Measurements from ENCODE around the gene CBY1.

Gene CBY1

DNA sequence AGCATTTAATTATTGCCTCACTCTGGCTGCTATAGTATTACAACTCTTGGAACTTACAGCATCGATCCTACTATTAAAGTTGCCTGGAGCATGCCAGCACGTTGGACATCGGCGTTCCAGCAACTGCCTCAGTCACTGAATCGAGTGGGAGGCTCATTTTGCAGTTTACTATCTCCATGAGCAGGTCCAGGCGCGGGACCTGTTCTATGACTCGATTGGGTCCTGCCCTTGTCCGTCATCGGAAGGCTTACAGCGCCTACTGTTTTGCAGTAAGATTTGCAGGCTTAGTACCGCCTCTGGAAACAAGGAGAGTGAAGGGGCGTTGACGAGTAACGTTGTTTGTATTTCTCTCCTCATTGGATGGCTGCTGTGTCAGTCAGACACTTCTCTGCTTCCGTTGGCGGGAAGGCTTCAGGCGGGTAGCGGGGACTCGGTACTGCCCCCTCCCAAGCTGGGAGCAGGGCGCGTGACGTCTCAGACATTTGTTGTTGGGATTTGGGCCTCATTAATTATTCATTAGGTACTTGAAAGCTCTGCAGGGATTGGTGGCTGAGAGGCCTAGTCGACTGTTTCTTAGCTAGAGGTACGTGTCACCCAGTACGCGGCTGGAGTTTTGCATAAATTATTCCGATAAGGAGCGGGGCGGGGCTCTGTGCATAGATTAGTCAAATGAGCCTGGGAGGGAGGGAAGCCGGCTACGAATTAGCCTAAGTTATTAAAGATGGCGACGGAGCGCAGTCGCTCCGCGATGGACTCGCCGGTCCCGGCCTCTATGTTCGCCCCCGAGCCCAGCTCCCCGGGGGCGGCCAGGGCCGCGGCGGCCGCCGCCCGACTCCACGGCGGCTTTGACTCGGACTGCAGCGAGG lies 49.0 kb downstream of the CBY1 start, which contains the start of gene GTPBP1:
GTPBP1 (plus strand) TSS at position 710 of the 866 bp plus-strand sequence; CDS start at position 722, 12 bp downstream.
- DNase-seq: peak; percentile 97

DNA sequence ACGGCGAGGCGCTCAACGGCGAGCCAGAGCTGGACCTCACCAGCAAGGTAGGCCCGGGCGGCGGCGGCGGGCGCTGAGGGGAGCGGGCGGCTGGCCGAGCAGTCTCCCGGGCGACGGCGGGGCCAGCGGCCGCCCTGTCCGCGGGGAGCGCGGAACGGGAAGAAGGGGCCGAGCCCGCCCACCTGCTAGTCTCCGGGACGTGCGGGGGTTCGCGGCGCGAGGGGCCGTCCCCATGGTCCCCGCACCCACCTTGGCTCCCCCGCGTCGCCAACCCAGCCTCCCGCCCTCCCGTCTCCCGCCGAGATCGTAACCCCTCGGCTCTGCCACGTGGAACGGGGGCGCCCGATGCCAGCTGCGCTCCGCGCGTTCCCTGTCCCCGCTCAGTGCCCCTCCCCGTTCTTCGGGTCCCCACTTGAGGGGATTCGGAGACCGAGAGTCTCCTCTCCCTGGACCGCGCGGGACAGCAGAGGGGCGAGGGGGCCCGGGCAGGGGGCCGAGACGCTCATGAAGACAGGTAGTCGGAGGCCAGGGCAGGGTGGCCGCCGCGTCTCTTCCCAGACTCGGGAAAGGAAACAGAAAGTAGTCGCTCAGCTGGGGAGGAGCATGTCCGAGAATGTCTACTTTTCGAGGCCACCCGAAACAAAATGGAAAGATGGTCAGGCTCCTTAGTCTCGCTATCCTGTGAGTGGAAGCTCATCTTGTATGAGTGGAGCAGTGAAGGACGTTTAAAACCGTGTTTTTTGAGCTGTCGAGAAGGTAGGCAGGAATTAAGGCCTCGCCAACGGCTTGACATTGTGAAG lies 49.9 kb downstream of the CBY1 start:
- no peak for DNase-seq

DNA sequence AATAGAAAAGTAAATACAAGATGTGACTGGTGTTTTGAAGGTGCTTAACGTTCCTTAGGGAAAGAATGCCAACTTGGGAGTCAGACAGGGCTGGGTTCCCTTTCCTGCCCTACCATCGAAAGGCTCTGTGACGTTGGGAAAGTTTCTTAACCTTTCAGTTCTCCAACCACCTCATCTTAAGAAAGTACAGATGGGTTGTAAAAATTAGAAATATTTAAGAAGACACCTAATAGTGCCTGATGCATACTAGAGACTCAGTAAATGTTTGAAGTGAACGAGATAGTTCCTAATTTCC lies 50.4 kb downstream of the CBY1 start:
- DNase-seq: no peak

DNA sequence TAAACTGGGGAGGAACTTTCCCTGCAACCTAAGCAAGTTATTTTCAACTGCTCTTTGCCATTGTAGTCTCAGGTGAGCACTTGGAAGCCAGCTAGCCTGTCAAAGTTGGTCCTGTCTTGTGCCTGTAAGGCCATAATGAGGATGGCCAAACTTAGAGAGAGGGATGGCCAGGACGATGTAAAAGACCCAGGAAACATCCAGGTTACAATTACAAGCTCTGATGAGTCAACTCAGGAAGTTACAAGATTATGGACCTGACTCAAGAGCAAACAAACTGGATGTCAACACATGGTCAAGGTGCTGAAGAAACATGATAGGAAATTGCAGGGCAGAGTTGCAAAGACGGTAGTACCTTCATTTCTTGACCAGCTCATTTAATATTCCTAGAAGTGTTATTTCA lies 50.9 kb downstream of the CBY1 start:
- no peak for DNase-seq

GRCh38 chr22:38707984-38708383 lies 51.5 kb downstream of the CBY1 start:
- DNase-seq: no peak

- DNase-seq: no peak
Observed at GRCh38 chr22:38709306-38709705, 52.9 kb downstream of the CBY1 start.

DNA sequence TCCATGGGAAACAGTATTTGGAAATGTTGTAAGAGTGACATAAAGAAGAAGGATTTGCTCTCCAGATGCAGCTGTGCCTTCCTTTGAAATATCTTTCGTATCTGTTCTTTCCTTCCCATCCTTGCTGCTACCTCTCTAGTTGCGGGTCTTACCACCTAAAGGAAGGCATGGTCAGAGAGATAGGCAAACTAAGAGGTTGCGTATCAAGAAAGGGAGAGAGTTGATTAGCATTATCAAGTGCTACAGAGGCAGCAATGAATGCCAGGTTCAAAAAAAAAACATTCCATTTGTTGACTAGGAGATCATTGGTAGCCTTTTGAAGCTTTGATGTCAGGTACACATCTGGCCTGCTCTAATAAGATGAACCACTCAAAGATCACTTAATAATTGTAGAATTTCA lies 53.9 kb downstream of the CBY1 start:
- DNase-seq: no peak

DNA sequence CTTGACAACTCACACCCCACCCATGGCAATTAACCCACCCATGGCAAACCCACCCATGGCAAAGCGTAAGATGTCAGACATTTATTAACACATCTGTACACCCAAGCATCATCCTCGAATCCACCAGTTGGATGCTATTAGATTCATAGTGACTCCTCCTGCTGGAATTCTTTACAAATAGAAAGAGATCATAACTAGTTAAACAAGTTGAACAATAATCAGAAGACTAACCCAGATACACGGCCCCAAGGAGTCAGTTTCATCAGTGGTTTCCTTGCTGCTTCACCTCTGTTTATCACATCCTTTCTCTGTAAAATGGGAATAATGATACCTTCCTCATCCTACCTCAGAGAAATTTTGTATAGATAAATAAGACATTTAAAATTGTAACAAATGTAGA lies 54.4 kb downstream of the CBY1 start:
- no peak for DNase-seq

GRCh38 chr22:38712486-38713207 lies 56.2 kb downstream of the CBY1 start:
- no peak for DNase-seq

DNA sequence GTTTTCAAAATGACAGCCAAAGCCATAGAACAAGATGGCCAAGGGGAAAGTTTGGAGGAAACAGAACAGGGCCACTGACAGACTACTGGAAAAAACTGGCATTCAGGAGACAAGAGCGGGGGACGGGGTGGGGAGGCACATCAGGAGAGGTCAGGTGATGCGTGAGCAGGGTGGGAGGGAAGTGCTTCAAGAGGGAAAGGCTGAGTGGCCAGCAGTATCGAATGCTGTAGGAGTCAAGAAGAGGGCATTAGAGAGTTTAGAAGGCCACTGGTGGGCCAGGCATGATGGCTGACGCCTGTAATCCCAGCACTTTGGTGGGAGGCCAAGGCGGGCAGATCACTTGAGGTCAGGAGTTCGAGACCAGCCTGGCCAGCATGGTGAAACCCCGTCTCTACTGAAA lies 57.5 kb downstream of the CBY1 start:
- no peak for DNase-seq

GRCh38 chr22:38715176-38715764 lies 58.8 kb downstream of the CBY1 start:
- peak; percentile 6 for DNase-seq

DNA sequence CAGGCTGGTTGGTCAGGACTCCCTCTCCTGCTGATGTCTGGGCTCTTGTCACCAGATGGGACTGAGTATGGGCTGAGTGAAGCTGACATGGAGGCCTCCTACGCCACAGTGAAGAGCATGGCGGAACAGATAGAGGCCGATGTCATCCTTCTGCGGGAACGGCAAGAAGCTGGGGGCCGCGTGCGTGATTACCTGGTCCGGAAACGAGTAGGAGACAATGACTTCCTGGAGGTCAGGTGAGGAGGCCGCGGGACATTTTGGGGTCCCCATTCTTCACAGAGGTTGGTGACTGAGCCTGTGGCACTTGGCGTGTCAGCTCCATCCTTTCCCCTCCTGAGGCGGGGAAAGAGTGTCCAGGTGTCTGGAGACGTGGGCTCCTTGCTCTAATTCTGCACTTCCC lies 59.4 kb downstream of the CBY1 start:
- DNase-seq: no peak

GRCh38 chr22:38716271-38716670 lies 59.8 kb downstream of the CBY1 start:
- no peak for DNase-seq

DNA sequence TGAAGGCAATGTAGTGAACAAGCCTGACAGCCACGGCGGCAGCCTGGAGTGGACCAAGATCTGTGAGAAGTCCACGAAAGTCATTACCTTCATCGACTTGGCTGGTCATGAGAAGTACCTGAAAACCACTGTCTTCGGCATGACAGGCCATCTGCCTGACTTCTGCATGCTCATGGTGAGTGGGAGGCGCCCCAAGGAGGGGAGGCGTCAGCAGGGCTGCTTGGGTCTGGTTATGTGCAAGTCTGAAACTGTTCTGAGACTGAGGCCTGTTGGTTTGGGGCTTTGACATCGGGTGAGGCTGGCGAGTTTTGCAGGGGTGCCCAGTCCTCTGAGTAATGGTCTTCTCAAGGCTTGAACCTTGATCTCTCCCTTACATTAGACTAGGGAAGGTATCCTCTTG lies 60.4 kb downstream of the CBY1 start:
- no peak for DNase-seq

- DNase-seq: no peak
Observed at GRCh38 chr22:38717244-38717643, 60.8 kb downstream of the CBY1 start.

DNA sequence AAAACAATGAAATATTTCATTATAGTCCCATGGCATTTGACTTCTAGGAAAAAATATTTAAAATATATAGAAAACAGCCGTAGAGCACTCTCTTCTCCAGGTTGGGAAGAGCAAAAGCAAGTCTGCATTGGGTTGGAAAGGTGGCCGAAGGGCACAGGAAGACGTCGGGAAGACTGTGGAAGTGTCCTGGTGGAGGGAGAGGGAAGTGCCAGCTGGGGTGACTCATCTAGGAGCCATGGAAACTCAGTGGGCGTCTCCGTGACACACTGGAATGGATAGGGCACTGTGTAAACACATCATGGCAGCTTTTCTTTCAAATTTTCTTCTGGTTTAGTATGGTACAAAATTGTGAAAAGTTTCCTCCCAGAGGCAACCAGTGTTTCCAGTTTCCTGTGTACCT lies 62.0 kb downstream of the CBY1 start:
- no peak for DNase-seq

DNA sequence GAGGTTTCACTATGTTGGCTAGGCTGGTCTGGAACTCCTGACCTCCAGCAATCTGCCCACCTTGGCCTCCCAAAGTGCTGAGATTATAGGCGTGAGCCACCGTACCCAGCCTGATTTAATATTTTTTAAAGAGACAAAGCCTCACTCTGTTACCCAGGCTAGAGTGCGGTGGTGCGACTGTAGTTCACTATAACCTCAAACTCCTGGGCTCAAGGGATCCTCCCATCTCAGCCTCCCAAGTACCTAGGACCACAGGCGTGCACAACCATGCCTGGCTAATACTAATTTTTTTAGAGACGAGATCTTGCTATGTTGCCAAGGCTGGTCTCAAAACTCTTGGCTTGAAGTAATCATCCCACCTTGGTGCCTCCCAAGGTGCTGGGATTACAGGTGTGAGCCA lies 62.8 kb downstream of the CBY1 start:
- no peak for DNase-seq

- no peak for DNase-seq
Observed at GRCh38 chr22:38720350-38720749, 63.9 kb downstream of the CBY1 start.

- no peak for DNase-seq
Observed at GRCh38 chr22:38721551-38721950, 65.1 kb downstream of the CBY1 start.

All from NCI-H1417 treated with DMSO at 0.1 percent for 48 hours (cell line).